Measurements from ENCODE around the gene ATG5.

The ATG5 gene

DNA sequence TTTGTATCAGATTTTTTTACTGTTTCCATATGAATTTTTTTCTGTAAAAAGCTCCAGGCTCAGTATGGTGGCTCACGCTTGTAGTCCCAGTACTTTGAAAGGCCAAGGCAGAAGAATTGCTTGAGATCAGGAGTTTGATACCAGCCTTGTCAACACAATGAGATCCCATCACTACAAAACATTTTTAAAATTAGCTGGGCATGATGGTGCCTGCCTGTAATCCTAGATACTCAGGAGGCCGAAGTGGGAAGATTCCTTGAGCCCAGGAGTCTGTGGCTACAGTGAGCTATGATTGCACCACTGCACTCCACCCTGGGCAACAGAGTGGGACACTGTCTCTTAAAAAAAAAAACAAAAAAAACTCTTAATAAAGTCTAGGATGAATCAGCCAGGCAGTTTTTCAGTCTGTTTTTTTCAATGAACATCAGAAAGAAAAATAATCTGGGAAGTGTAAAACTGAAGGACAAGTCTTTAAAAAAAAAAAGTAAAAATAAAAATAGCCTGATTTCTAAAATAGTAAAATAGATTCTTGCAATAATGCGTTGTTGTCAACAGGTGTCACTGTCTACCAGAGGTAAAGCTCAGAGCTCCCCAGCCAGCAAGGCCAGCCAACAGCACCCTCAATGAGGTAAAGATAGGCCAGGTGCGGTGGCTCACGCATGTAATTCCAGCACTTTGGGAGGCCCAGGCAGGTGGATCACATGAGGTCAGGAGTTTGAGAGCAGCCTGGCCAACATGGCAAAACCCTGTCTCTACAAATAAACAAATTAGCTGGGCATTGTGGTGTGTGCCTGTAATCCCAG, 9.3 kb upstream of the ATG5 start:
- Histone ChIP-seq H4K20me1 (ENCODE audit: control insufficient read depth, insufficient read depth, low read depth, low read length) (no peaks in the 10 kb centered on the region), H3K4me2 (ENCODE audit: low read length) (no peak overlapping the region), H3K27me3 (ENCODE audit: control insufficient read depth, low read length) (peaks cover 20% of the 10 kb centered on the region), H3K4me3 (ENCODE audit: low read length) (no peak overlapping the region), H3K27ac (ENCODE audit: low read depth, low read length) (no peak overlapping the region), H3K4me1 (ENCODE audit: control insufficient read depth, low read length) (peaks cover 5% of the 10 kb centered on the region), H3K36me3 (ENCODE audit: control insufficient read depth, low read length) (no peaks in the 10 kb centered on the region), H3K9me3 (ENCODE audit: control insufficient read depth, insufficient read depth, low read length) (no peaks in the 10 kb centered on the region), H3K9me2 (replicated peaks; ENCODE audit: control insufficient read depth, low read length) (no peaks in the 10 kb centered on the region), H3F3A (ENCODE audit: control insufficient read depth, insufficient read depth) (no peaks in the 10 kb centered on the region), H3K79me2 (ENCODE audit: control insufficient read depth, low read length) (no peaks in the 10 kb centered on the region)
- TF ChIP-seq EZH2phosphoT487 (IDR thresholded peaks at IDR 0.05; ENCODE audit: borderline replicate concordance, low read length): no peak
- TF ChIP-seq, protein P1, sequence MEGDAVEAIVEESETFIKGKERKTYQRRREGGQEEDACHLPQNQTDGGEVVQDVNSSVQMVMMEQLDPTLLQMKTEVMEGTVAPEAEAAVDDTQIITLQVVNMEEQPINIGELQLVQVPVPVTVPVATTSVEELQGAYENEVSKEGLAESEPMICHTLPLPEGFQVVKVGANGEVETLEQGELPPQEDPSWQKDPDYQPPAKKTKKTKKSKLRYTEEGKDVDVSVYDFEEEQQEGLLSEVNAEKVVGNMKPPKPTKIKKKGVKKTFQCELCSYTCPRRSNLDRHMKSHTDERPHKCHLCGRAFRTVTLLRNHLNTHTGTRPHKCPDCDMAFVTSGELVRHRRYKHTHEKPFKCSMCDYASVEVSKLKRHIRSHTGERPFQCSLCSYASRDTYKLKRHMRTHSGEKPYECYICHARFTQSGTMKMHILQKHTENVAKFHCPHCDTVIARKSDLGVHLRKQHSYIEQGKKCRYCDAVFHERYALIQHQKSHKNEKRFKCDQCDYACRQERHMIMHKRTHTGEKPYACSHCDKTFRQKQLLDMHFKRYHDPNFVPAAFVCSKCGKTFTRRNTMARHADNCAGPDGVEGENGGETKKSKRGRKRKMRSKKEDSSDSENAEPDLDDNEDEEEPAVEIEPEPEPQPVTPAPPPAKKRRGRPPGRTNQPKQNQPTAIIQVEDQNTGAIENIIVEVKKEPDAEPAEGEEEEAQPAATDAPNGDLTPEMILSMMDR (IDR thresholded peaks at IDR 0.05; ENCODE audit: low read depth, low read length, poor library complexity, severe bottlenecking): peak; percentile 57

DNA sequence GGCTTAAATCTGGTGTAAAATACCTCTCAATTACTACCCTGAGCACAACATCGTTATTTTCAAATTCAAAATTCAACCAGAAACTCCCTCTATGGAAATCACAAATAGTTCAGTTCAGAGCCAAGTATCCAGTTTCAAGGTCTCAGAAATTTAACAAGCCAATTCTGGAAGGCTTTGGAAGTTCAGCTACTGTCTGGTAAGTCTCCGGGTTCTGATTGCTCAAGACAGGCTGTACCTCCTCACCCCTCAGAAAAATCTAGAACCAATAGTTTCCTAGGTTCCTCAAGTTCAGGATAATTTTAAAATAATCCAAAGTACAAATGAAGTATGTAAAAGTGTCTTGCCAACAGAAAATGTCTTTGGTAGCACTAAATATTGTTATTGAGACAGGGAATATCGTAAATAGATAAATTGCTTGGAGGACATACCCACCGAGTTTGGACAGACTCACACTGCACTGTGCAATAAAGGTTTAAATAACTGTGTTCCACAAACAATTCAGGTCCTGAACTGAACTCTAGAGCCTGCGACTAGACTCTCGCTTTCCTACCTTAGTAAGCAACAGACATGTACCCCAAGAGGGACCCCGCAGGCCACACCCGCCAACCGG, 729 bp downstream of the ATG5 start:
- no peaks in the 10 kb centered on the region for H4K20me1 ChIP-seq (ENCODE audit: control insufficient read depth, insufficient read depth, low read depth, low read length)
- peaks cover 6% of the 10 kb centered on the region; the same call in 1 of the 2 replicates for H3K27me3 ChIP-seq (ENCODE audit: control insufficient read depth, low read length)
- peak overlapping the region; percentile 56 for H3K4me2 ChIP-seq (ENCODE audit: low read length)
- H3K27ac ChIP-seq (ENCODE audit: low read depth, low read length): peak overlapping the region; percentile 71
- H3K36me3 ChIP-seq (ENCODE audit: control insufficient read depth, low read length): no peaks in the 10 kb centered on the region; the same call in 1 of the 2 replicates
- peaks cover 22% of the 10 kb centered on the region for H3K4me1 ChIP-seq (ENCODE audit: control insufficient read depth, low read length)
- no peaks in the 10 kb centered on the region for H3F3A ChIP-seq (ENCODE audit: control insufficient read depth, insufficient read depth)
- H3K9me2 ChIP-seq (replicated peaks; ENCODE audit: control insufficient read depth, low read length): no peaks in the 10 kb centered on the region
- TF ChIP-seq EZH2phosphoT487 (IDR thresholded peaks at IDR 0.05; ENCODE audit: borderline replicate concordance, low read length): no peak
- TF ChIP-seq, protein P1 (IDR thresholded peaks at IDR 0.05; ENCODE audit: low read depth, low read length, poor library complexity, severe bottlenecking): no peak
- peak overlapping the region; percentile 93 for H3K4me3 ChIP-seq (ENCODE audit: low read length)
- H3K79me2 ChIP-seq (ENCODE audit: control insufficient read depth, low read length): peaks cover 57% of the 10 kb centered on the region
- H3K9me3 ChIP-seq (ENCODE audit: control insufficient read depth, insufficient read depth, low read length): no peaks in the 10 kb centered on the region

DNA sequence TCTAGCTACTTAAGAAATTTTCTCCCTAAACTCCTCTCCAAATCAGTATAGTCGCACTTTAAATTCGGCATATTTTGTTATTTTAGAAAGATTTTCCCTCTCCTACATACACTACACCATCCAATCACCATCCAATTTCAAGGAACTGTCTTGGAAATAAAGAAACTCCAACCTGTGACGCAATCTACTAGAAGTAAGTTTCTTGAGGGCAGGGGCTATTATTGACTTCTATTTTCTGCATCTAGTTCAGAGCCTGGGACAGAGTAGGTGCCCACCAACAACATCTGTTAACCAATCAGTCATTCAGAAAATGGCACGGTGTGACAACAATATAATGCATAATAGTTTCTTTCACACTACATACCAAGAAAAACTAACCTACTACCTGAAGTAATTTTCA, 3.6 kb downstream of the ATG5 start:
- H3K4me2 ChIP-seq (ENCODE audit: low read length): no peak overlapping the region
- no peak overlapping the region for H3K4me3 ChIP-seq (ENCODE audit: low read length)
- H3K9me2 ChIP-seq (replicated peaks; ENCODE audit: control insufficient read depth, low read length): no peaks in the 10 kb centered on the region
- no peaks in the 10 kb centered on the region; the same call in none of the 2 replicates for H3K36me3 ChIP-seq (ENCODE audit: control insufficient read depth, low read length)
- H3K79me2 ChIP-seq (ENCODE audit: control insufficient read depth, low read length): peaks cover 85% of the 10 kb centered on the region
- H3K27me3 ChIP-seq (ENCODE audit: control insufficient read depth, low read length): no peaks in the 10 kb centered on the region
- TF ChIP-seq EZH2phosphoT487 (IDR thresholded peaks at IDR 0.05; ENCODE audit: borderline replicate concordance, low read length): no peak
- TF ChIP-seq, protein P1 (IDR thresholded peaks at IDR 0.05; ENCODE audit: low read depth, low read length, poor library complexity, severe bottlenecking): no peak
- H4K20me1 ChIP-seq (ENCODE audit: control insufficient read depth, insufficient read depth, low read depth, low read length): no peaks in the 10 kb centered on the region
- H3F3A ChIP-seq (ENCODE audit: control insufficient read depth, insufficient read depth): no peaks in the 10 kb centered on the region
- H3K27ac ChIP-seq (ENCODE audit: low read depth, low read length): no peak overlapping the region
- peaks cover 22% of the 10 kb centered on the region for H3K4me1 ChIP-seq (ENCODE audit: control insufficient read depth, low read length)
- no peaks in the 10 kb centered on the region for H3K9me3 ChIP-seq (ENCODE audit: control insufficient read depth, insufficient read depth, low read length)

All from DOHH2 (cell line).